Activated naive CD8-positive, alpha-beta T cell (primary cell): Measurements from ENCODE around the gene SORBS1.

ENCODE experiments used
- H3K27ac Mint-ChIP-seq: one replicate; pipeline ENCODE4 v1.8.0; 2021; ENCODE audit warnings: mixed read lengths
- H3K27me3 Mint-ChIP-seq: one replicate; pipeline ENCODE4 v1.8.0; 2021; ENCODE audit warnings: mixed read lengths
- H3K36me3 Mint-ChIP-seq: one replicate; pipeline ENCODE4 v1.8.0; 2021; ENCODE audit warnings: mixed read lengths
- H3K4me1 Mint-ChIP-seq: one replicate; pipeline ENCODE4 v1.8.0; 2021; ENCODE audit warnings: low read depth, mixed read lengths
- H3K4me3 Mint-ChIP-seq: one replicate; pipeline ENCODE4 v1.8.0; 2021; ENCODE audit warnings: mild to moderate bottlenecking, mixed read lengths
- H3K9me3 Mint-ChIP-seq: one replicate; pipeline ENCODE4 v1.8.0; 2021; ENCODE audit warnings: low read depth, mixed read lengths

The SORBS1 gene

GRCh38 chr10:95556994-95557767, 4.0 kb downstream of the SORBS1 start:
- H3K9me3 Mint-ChIP-seq = no peaks in the 10 kb centered on the region
- H3K36me3 Mint-ChIP-seq = no peaks in the 10 kb centered on the region
- H3K27ac Mint-ChIP-seq = no peak overlapping the region
- peaks cover 1% of the 10 kb centered on the region for H3K27me3 Mint-ChIP-seq
- peaks cover 12% of the 10 kb centered on the region for H3K4me1 Mint-ChIP-seq
- no peak overlapping the region for H3K4me3 Mint-ChIP-seq

GRCh38 chr10:95553674-95554073, 7.5 kb downstream of the SORBS1 start:
- Mint-ChIP-seq H3K36me3 (no peaks in the 10 kb centered on the region), H3K4me3 (no peak overlapping the region), H3K4me1 (no peaks in the 10 kb centered on the region), H3K27me3 (peaks cover 5% of the 10 kb centered on the region), H3K9me3 (no peaks in the 10 kb centered on the region), H3K27ac (no peak overlapping the region)

DNA sequence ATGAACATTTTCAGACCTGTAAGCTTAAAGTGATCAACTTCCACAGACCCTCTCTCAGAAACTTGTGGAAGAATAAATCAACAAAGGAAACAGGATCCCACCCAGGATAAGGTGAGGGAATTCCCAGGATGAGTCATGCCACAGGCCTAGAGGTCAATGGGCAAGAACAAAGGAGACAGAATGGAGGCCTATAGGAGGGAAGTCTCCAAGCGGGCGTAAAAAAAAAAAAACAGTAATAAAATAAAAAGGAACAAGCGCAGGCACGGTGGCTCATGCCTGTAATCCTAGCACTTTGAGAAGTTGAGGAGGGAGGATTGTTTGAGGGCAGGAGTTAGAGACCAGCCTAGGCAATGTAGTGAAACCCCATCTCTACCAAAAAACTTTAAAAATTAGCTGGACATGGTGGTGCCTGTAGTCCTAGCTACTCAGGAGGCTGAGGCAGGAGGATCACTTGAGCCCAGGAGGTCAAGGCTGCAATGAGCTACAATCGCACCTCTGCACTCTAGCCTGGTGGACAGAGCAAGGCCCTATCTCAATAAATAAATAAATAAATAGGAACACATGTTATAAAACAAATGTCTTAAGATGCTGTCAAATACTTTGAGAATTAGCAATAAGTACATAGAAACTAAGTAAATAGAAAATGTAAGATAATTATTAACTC, 8.4 kb downstream of the SORBS1 start:
- Mint-ChIP-seq H3K27me3 (peaks cover 4% of the 10 kb centered on the region), H3K4me3 (no peak overlapping the region), H3K36me3 (no peaks in the 10 kb centered on the region), H3K4me1 (no peaks in the 10 kb centered on the region), H3K9me3 (no peaks in the 10 kb centered on the region), H3K27ac (no peak overlapping the region)

- no peak overlapping the region for H3K27ac Mint-ChIP-seq
- H3K4me3 Mint-ChIP-seq = no peak overlapping the region
- H3K9me3 Mint-ChIP-seq = no peaks in the 10 kb centered on the region
- H3K27me3 Mint-ChIP-seq = peaks cover 4% of the 10 kb centered on the region
- no peaks in the 10 kb centered on the region for H3K36me3 Mint-ChIP-seq
- H3K4me1 Mint-ChIP-seq = no peaks in the 10 kb centered on the region
These were observed 11.0 kb downstream of the SORBS1 start for GRCh38 chr10:95550073-95550672.

- no peaks in the 10 kb centered on the region for H3K4me1 Mint-ChIP-seq
- H3K27ac Mint-ChIP-seq = no peak overlapping the region
- H3K36me3 Mint-ChIP-seq = no peaks in the 10 kb centered on the region
These were observed 13.3 kb downstream of the SORBS1 start for GRCh38 chr10:95547791-95548435.

DNA sequence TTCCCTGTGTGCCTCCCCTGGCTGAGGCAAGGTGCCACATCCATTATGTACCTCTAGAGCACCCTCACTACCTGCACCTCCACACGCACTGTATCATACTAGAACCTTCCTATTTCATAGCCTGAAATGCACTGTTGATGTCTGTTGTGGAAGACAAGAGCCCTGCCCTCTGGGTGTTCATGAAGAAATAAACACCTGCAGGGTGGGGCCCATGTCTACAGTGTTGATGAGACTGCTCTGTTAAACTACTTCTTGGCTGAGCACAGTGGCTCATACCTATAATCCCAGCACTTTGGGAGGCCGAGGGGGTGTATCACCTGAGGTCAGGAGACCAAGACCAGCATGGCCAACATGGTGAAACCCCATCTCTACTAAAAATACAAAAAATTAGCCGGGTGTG, 14.0 kb downstream of the SORBS1 start:
- Mint-ChIP-seq H3K4me3 (no peak overlapping the region), H3K9me3 (no peaks in the 10 kb centered on the region), H3K4me1 (no peaks in the 10 kb centered on the region), H3K27ac (no peak overlapping the region), H3K27me3 (peaks cover 4% of the 10 kb centered on the region), H3K36me3 (no peaks in the 10 kb centered on the region)

More at GRCh38 chr10:95547791-95548435, 13.3 kb downstream of the SORBS1 start:
- Mint-ChIP-seq H3K27me3 (peaks cover 4% of the 10 kb centered on the region), H3K9me3 (no peaks in the 10 kb centered on the region), H3K4me3 (no peak overlapping the region)

DNA sequence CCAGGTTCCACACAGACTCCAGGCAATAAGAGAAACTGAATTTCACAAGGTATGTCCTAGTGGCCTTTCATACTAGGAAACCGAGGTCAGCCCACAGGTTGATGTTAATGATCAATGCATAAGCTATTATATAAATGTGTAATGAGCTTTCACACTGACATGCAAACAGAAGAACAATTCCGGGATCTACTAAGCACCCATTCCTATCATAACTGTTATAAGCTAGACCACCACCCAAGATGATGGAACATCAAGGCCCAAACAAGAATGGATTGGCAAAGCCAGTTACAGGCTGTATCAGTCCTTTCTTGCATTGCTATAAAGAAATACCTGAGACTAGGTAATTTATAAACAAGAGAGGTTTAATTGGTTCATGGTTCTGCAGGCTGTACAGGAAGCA, 15.2 kb downstream of the SORBS1 start:
- Mint-ChIP-seq H3K27me3 (peaks cover 4% of the 10 kb centered on the region), H3K4me1 (no peaks in the 10 kb centered on the region), H3K36me3 (no peaks in the 10 kb centered on the region), H3K27ac (no peak overlapping the region), H3K9me3 (no peaks in the 10 kb centered on the region), H3K4me3 (no peak overlapping the region)

DNA sequence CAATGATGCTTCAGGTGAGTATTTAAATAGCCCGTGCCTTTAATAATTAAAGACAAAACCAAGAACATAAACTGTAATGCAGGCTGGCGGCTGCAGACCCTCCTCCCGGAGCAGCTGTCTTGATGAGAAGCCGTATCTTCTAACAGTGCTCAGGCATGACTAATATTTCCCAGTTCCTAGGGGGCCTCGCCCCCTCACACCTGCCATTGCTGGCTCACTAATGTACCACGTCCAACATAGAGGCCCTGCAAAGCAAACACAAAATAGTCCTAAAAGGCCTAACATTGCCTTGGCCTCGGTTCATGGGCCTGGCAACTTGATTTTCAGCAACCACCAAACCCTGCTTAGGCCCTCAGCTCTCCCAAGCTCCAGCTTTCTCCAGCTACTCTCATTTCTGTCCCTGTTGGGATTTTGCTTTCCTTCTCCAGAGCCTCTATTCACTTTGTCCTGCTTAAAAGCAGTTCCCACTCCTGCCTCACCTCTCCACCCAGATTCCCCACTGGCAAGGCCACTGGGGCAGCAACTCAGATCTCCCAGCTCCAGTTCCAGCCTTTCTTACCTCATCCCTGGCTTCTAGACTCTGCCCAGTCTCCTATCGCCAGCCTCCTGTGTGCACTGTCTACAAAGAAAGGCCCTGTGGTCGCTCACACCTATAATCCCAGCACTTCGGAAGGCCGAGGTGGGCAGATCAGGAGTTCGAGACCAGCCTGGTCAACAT, 16.2 kb downstream of the SORBS1 start:
- Mint-ChIP-seq H3K9me3 (no peaks in the 10 kb centered on the region), H3K36me3 (no peaks in the 10 kb centered on the region), H3K27ac (no peak overlapping the region)

DNA sequence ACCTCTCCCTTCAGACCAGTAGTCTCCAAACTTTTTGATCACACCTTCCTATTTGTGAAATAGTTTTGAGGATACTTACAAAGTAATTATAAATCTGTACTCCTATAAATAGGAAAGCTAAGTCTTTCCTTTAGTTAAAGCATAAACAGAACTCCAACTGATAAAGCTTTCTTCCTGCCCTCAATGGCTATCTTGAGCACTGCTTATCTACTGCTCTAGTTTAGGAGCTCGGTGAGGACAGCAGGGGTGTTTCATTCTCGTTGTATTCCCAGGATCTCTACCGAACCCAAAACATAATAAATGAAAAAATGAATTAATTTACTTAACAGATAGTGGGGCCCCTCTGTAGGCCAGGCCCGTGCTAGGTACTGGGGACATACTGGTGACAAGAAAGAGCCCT, 17.7 kb downstream of the SORBS1 start:
- H3K9me3 Mint-ChIP-seq = no peaks in the 10 kb centered on the region
- no peak overlapping the region for H3K27ac Mint-ChIP-seq
- no peak overlapping the region for H3K4me3 Mint-ChIP-seq
- no peaks in the 10 kb centered on the region for H3K27me3 Mint-ChIP-seq
- no peaks in the 10 kb centered on the region for H3K36me3 Mint-ChIP-seq
- H3K4me1 Mint-ChIP-seq = no peaks in the 10 kb centered on the region

More for the DNA sequence above, 16.2 kb downstream of the SORBS1 start:
- Mint-ChIP-seq H3K27me3 (peaks cover 4% of the 10 kb centered on the region), H3K4me3 (no peak overlapping the region), H3K4me1 (no peaks in the 10 kb centered on the region)

GRCh38 chr10:95542761-95543160, 18.4 kb downstream of the SORBS1 start:
- no peaks in the 10 kb centered on the region for H3K36me3 Mint-ChIP-seq
- no peak overlapping the region for H3K4me3 Mint-ChIP-seq
- H3K9me3 Mint-ChIP-seq = no peaks in the 10 kb centered on the region
- H3K27ac Mint-ChIP-seq = no peak overlapping the region
- no peaks in the 10 kb centered on the region for H3K27me3 Mint-ChIP-seq
- no peaks in the 10 kb centered on the region for H3K4me1 Mint-ChIP-seq

DNA sequence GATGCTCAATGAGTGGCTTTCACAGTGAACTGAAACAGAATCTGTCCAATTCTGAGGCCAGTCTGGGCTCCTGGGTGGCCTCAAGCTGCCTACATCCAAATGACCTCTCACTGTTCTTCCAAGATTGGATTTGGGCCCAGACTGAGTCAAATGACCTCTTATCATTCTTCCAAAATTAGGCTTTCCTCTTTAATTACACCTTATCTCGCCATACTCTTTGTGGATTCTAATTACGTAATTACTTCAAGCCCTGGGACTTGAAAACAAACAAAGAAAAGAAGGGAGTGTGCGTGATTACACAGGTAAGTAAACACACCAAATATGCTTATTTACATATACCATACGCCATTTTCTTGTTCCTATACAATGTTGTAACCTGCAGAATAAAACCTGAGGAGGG, 18.8 kb downstream of the SORBS1 start:
- no peak overlapping the region for H3K27ac Mint-ChIP-seq
- H3K4me3 Mint-ChIP-seq = no peak overlapping the region
- no peaks in the 10 kb centered on the region for H3K9me3 Mint-ChIP-seq
- no peaks in the 10 kb centered on the region for H3K27me3 Mint-ChIP-seq
- no peaks in the 10 kb centered on the region for H3K36me3 Mint-ChIP-seq
- no peaks in the 10 kb centered on the region for H3K4me1 Mint-ChIP-seq

- Mint-ChIP-seq H3K36me3 (no peaks in the 10 kb centered on the region), H3K4me1 (no peaks in the 10 kb centered on the region), H3K27me3 (no peaks in the 10 kb centered on the region)
These were observed 20.6 kb downstream of the SORBS1 start for GRCh38 chr10:95540514-95541052.

DNA sequence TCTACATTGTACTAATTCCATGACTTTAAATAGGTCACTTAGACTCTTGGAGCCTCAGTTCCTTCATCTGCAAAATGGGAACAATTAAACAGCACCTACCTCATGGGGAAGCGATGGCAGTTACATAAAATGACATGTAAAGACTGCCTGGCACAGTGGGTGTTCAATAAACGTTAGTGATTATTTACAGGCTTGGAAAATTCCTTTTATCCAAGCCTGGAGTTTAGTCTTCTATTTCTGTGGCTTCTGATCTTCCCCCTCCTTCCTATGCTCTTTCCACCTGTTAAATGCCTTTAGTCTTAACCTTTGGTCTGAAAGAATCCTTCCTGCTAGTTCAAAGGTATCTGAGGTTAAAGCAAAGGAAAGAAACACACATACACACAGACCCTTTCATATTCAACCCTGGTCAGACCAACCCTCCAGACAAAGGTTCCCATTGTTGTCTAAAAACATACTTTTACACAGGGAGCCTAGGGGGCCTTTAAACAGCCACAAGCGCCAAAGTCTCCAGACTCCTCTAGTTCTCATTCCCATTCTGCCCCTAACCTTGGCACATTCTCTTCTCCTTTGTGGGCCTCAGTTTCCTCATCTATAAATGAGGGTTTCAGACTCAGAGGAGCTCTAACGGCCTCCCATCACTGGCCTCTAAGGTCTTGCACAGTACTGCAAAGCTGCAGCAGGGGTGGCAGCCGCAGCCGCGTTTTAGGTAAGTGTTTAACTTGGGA, 21.4 kb downstream of the SORBS1 start:
- Mint-ChIP-seq H3K4me3 (no peak overlapping the region), H3K27me3 (no peaks in the 10 kb centered on the region), H3K36me3 (no peaks in the 10 kb centered on the region), H3K9me3 (no peaks in the 10 kb centered on the region), H3K4me1 (no peaks in the 10 kb centered on the region), H3K27ac (no peak overlapping the region)

More at GRCh38 chr10:95540514-95541052, 20.6 kb downstream of the SORBS1 start:
- no peak overlapping the region for H3K4me3 Mint-ChIP-seq
- H3K27ac Mint-ChIP-seq = no peak overlapping the region
- H3K9me3 Mint-ChIP-seq = no peaks in the 10 kb centered on the region

DNA sequence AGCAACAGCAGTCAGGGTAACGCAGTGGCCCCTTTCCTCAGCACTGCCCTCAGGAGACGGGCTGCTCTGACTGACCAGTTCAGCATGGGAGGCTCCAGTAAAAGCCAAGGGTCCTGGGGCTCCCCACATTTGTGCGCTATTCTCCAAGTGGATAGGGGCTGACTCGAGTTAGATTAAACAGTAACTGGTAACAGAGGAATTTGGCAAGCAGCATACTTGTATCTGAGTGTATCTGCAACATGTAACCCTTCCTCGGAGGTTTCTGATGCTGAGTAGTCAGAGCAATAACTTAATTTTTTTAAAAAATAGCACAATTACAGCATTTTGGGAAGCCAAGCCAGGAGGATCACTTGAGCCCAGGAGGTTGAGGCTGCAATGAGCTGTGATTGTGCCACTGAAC, 22.8 kb downstream of the SORBS1 start:
- Mint-ChIP-seq H3K27me3 (no peaks in the 10 kb centered on the region), H3K9me3 (no peaks in the 10 kb centered on the region), H3K4me3 (no peak overlapping the region), H3K4me1 (no peaks in the 10 kb centered on the region), H3K27ac (no peak overlapping the region), H3K36me3 (no peaks in the 10 kb centered on the region)
